SK-N-SH treated with all-trans-retinoic acid at 6 μM for 48 hours (cell line): ENCODE results near the gene CYP4F12.
"Not testable (repeated sequence)": the region's sequence is repeated elsewhere in the genome, so short reads cannot be mapped to it uniquely, and the experiment has no call there.

Source experiments
- ATAC-seq: fragments of 200-7000 bp; cut with Tn5 transposase; 3 replicates; pipeline ENCODE4 v1.9.1; 2020; ENCODE audit warnings: mild to moderate bottlenecking, moderate library complexity
- ARNTL ChIP-seq: fragments of 450-650 bp; formaldehyde crosslinking; IDR thresholded peaks from 2 replicates; pipeline ENCODE4 v1.5.0; 2020; ENCODE audit warnings: low read depth, mild to moderate bottlenecking, moderate library complexity, borderline replicate concordance
- BACH2 ChIP-seq: fragments of 250-450 bp; sonication (Bioruptor Pico); IDR thresholded peaks from 2 replicates; pipeline ENCODE4 v1.9.0; 2021; ENCODE audit warnings: mild to moderate bottlenecking, borderline replicate concordance
- CSDC2 ChIP-seq: fragments of 250-450 bp; sonication (Bioruptor Pico); IDR thresholded peaks from 2 replicates; pipeline ENCODE4 v1.5.0; 2020; ENCODE audit warnings: mild to moderate bottlenecking, moderate library complexity
- ESRRG ChIP-seq: fragments of 250-450 bp; sonication (Bioruptor Pico); IDR thresholded peaks from 2 replicates; pipeline ENCODE4 v1.6.1; 2021; ENCODE audit warnings: mild to moderate bottlenecking
- GLIS3 ChIP-seq: fragments of 250-450 bp; sonication (Bioruptor Pico); IDR thresholded peaks from 2 replicates; pipeline ENCODE4 v1.5.0; 2020; ENCODE audit warnings: mild to moderate bottlenecking, moderate library complexity
- ISL1 ChIP-seq: fragments of 250-450 bp; sonication (Bioruptor Pico); IDR thresholded peaks from 2 replicates; pipeline ENCODE4 v2.1.2; 2022; ENCODE audit warnings: mild to moderate bottlenecking, moderate library complexity
- OSR1 ChIP-seq: fragments of 250-450 bp; sonication (Bioruptor Pico); IDR thresholded peaks from 2 replicates; pipeline ENCODE4 v1.8.0; 2022; ENCODE audit warnings: moderate library complexity, mild to moderate bottlenecking, inconsistent platforms
- PATZ1 ChIP-seq: fragments of 250-450 bp; sonication (Bioruptor Pico); IDR thresholded peaks from 2 replicates; pipeline ENCODE4 v1.8.0; 2020; ENCODE audit warnings: mild to moderate bottlenecking, moderate library complexity, borderline replicate concordance
- PPARA ChIP-seq: fragments of 250-450 bp; sonication (Bioruptor Pico); IDR thresholded peaks from 2 replicates; pipeline ENCODE4 v1.5.0; 2020; ENCODE audit warnings: mild to moderate bottlenecking, borderline replicate concordance
- SNAI2 ChIP-seq: fragments of 250-450 bp; sonication (Bioruptor Pico); IDR thresholded peaks from 2 replicates; pipeline ENCODE4 v1.5.0; 2020; ENCODE audit warnings: mild to moderate bottlenecking, moderate library complexity
- TCF4 ChIP-seq: fragments of 250-450 bp; sonication (Bioruptor Pico); IDR thresholded peaks from 2 replicates; pipeline ENCODE4 v1.8.0; 2021; ENCODE audit warnings: mild to moderate bottlenecking, moderate library complexity, borderline replicate concordance
- TSHZ2 ChIP-seq: fragments of 250-450 bp; sonication (Bioruptor Pico); IDR thresholded peaks from 2 replicates; pipeline ENCODE4 v1.5.0; 2020; ENCODE audit warnings: mild to moderate bottlenecking, moderate library complexity
- ZC3H10 ChIP-seq: fragments of 250-450 bp; sonication (Bioruptor Pico); IDR thresholded peaks from 2 replicates; pipeline ENCODE4 v1.5.1; 2021; ENCODE audit warnings: mild to moderate bottlenecking, moderate library complexity
- ZFP3 ChIP-seq: fragments of 250-450 bp; sonication (Bioruptor Pico); IDR thresholded peaks from 2 replicates; pipeline ENCODE4 v1.5.0; 2020; ENCODE audit warnings: mild to moderate bottlenecking, moderate library complexity
- ZFP30 ChIP-seq: fragments of 450-650 bp; formaldehyde crosslinking; IDR thresholded peaks from 2 replicates; pipeline ENCODE4 v1.5.0; 2022; ENCODE audit warnings: mild to moderate bottlenecking, moderate library complexity
- ZNF8 ChIP-seq: fragments of 450-650 bp; formaldehyde crosslinking; IDR thresholded peaks from 2 replicates; pipeline ENCODE4 v1.5.0; 2020; ENCODE audit warnings: mild to moderate bottlenecking, moderate library complexity
- TF ChIP-seq, protein P1 (sequence below): fragments of 250-450 bp; sonication (Bioruptor Pico); IDR thresholded peaks from 2 replicates; pipeline ENCODE4 v1.8.0; 2021; ENCODE audit warnings: low read depth, mild to moderate bottlenecking, moderate library complexity, borderline replicate concordance

CYP4F12 gene

GRCh38 chr19:15644066-15644741 lies 28.7 kb upstream of the CYP4F12 start (continued):
- TF ChIP-seq ESRRG (CRISPR knock-in tag) = no peak
- TF ChIP-seq, protein P1, sequence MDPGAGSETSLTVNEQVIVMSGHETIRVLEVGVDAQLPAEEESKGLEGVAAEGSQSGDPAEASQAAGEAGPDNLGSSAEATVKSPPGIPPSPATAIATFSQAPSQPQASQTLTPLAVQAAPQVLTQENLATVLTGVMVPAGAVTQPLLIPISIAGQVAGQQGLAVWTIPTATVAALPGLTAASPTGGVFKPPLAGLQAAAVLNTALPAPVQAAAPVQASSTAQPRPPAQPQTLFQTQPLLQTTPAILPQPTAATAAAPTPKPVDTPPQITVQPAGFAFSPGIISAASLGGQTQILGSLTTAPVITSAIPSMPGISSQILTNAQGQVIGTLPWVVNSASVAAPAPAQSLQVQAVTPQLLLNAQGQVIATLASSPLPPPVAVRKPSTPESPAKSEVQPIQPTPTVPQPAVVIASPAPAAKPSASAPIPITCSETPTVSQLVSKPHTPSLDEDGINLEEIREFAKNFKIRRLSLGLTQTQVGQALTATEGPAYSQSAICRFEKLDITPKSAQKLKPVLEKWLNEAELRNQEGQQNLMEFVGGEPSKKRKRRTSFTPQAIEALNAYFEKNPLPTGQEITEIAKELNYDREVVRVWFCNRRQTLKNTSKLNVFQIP (CRISPR knock-in tag) = no peak
- no peak for TF ChIP-seq ZFP30 (CRISPR knock-in tag)

GRCh38 chr19:15644816-15645215 lies 28.1 kb upstream of the CYP4F12 start:
- ATAC-seq = no peak
- TF ChIP-seq ZC3H10 (CRISPR knock-in tag) (no peak), ZFP3 (CRISPR knock-in tag) (no peak), TCF4 (CRISPR knock-in tag) (no peak)

DNA sequence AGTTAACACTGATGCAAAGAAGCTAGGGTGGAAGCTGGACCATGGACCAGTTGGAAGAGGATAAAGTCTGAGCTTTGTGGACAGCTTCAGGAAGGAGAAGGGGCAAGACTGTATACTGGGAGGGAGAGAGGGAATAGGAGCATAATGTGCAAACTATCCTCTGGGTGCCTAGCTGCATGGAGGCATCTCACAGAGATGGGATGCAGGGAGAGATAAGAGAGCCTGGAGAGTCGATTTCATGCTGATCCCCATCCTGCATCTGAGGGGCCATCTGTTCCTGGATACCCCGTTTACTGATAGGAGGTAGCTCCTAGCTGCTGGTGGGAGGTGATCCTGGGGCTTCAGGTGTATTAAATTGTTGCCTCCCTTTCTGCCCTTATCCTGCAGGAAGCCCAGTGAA lies 23.4 kb upstream of the CYP4F12 start:
- no peak for TF ChIP-seq OSR1
- TF ChIP-seq GLIS3 (CRISPR knock-in tag) = no peak
- TF ChIP-seq ZFP30 (CRISPR knock-in tag) = no peak
- TF ChIP-seq BACH2 (CRISPR knock-in tag) = no peak
- no peak for TF ChIP-seq SNAI2 (CRISPR knock-in tag)
- no peak for TF ChIP-seq PPARA (CRISPR knock-in tag)
- TF ChIP-seq ARNTL (CRISPR knock-in tag) = no peak
- ATAC-seq = no peak

DNA sequence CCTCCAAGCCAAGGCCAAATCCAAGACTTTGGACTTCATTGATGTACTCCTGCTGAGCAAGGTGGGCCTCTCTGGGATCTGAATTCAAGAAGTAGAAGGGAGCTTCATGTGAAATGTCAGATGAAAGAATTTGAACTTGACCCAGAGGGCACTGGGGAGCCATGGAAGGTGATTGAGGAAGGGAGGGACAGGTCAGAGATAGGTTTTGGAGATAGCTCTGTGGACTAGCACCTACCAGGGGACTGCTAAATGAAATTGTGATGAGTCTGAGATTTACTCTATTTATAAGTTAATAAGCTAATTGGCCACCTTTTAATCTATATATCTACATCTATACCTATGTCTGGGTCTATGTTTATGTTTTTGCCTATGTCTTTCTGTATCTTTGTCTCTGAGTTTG lies 22.8 kb upstream of the CYP4F12 start:
- ATAC-seq = not testable (repeated sequence)

GRCh38 chr19:15651791-15652190 lies 21.1 kb upstream of the CYP4F12 start:
- TF ChIP-seq SNAI2 (CRISPR knock-in tag) (no peak), TSHZ2 (no peak), ISL1 (CRISPR knock-in tag) (no peak), ZNF8 (CRISPR knock-in tag) (no peak), GLIS3 (CRISPR knock-in tag) (no peak), BACH2 (CRISPR knock-in tag) (no peak), ESRRG (CRISPR knock-in tag) (no peak), ZFP30 (CRISPR knock-in tag) (no peak), CSDC2 (no peak), PPARA (CRISPR knock-in tag) (no peak), PATZ1 (CRISPR knock-in tag) (no peak), OSR1 (no peak)
- TF ChIP-seq, protein P1 (CRISPR knock-in tag) = no peak
- ATAC-seq = no peak
